ENCODE results near the gene PRIMA1.
"Not testable (repeated sequence)": the region's sequence is repeated elsewhere in the genome, so short reads cannot be mapped to it uniquely, and the experiment has no call there.

Gene PRIMA1, protein sequence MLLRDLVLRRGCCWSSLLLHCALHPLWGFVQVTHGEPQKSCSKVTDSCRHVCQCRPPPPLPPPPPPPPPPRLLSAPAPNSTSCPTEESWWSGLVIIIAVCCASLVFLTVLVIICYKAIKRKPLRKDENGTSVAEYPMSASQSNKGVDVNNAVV

DNA sequence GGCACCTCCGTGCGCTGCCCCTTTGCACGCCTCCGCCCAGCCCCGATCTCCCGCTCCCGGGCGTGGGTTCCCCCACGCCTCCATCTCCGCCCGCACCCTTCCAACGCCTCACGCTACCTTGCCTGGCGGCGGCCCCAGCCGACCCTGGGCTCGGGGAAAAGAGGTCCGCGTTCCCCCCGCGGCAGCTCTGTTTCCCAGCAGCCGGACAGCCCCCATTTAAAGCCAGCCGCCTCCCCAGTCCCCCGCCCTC lies at the start of gene PRIMA1:
TSS of gene PRIMA1 (minus strand) at position 193 of the 250 bp plus-strand sequence. CDS start 767 bp downstream, outside the sequence.
- no peak for DNase-seq (ENCODE audit: low spot score)

DNA sequence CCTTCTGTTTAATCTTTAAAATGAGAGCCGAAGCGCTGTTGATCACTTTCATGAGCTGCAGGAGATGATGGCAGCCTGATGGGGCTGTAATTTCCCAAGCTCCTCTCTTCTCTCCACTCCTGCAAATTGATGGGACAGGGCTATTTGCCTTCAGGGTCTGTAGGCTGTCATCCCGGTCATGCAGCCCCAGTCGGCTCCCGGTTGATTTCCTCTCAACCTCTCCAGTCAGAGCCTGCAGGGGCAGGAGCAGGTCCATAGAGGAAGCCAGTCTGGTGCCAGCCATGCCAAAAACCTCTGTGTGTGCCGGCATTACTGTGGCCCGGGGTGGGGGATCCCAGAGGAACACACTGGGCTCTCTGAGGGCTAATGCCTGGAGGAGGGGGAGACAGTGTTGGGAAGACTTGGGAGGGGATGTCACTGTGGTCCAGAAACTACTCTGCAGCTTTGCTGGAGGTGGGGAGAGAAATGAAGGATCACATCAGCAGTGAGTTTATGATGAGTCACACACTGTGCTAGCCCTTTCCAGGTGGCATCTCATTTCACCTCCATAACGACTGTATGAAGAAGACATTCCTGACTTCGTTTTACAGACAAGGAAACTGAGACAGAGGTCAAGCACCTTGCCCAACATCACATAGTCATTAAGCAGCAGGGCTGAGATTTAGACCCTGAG lies 46.5 kb upstream of the PRIMA1 start:
- DNase-seq (ENCODE audit: low spot score) = peak; percentile 10

DNA sequence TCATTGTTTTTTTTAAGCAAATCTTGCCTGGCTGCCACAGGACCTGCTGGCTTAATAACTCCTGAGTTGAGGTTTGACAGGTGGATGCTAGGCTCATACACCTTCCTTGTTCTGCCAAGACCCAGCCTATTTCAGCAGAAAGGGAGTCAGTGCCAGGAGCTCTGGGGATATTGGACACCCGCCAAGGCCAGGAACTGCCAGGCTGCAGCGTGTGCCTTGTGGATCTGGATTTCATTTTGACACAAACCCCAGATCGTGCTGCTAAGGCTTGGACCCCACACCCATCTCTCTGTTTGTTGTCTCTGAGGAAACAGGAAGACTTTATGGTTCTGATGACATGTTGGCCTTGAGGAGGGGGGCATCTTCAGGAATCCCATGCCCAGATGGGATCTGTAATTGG lies 44.4 kb upstream of the PRIMA1 start:
- no peak for DNase-seq (ENCODE audit: low spot score)

DNA sequence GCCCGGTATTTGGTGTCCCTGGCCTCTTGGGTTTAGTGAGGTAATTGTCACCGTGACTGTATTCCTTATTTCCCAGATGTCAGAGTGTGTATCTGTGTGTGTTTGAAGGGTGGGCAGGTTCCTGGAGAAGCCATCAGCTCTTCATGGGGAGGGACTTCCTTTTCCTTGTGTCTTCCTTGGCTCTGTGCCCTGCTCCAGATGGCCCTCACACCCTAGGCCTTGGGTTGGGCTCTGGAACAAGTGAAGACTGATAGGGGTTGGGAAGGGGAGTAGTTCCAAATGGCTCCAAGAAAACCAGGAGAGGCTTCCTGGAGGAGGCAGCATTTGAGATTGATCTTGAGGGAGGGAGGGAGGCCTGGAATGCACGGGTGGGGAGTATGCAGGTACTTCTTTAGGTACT lies 43.8 kb upstream of the PRIMA1 start:
- DNase-seq (ENCODE audit: low spot score) = no peak

DNA sequence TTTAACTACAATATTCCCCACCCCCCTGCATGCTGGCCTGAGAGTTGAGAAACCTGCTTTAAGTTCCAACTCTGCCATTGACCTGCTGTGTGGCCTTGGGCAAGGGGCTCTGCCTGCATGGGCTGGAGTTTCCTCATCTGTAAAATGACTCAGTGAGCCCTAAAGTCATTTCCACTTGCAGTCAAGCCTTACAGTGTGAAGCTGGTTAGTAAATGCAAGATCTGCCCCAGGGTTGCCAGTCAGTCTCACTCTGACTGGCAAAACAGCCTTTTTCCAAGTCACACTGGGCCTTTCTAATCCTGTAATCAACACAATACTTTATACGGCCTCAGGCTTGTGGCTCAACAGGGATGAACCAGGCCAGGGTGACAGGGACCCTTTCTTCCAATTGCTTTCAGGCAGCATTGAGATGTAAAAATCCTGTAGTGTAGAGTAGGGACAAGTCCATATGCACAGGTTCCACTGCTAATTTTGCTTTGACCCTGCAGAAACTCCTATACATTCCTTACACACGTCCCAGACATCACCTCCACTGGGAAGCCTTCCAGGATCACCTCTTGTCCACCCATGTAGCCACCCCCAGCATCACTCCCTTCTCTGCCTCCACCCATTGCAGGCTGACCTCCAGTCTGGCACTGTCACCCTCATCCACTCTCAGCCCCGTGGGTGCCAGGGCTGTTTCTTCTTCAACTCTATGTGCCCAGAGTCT lies 42.6 kb upstream of the PRIMA1 start:
- no peak for DNase-seq (ENCODE audit: low spot score)

DNA sequence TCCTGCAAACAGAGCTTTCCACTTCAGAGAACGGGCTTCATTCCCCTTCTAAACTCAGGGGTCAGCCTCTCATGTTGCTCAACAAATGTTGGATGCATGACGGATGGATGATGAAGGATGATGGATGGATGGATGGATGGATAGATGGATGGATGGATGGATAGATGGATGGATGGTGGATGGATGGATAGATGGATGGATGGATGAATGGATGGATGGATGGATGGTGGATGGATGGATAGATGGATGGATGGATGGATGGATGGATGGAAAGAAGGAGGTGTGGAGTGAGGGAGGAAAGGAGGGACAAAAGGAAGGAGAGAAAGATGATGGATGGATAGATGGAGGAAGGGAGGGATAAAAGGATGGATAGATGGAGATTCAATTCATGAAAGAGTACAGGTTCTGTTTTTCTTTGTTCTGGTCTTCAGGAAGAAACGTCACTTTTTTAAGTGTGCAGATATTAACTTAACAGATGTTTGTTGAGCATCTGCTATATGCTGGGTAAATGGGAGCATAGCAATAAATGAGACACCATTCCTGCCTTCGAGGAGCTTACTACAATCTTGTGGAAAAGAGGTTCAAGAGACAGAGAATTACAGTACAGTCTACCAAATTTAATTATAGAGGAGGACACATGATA lies 41.7 kb upstream of the PRIMA1 start:
- DNase-seq (ENCODE audit: low spot score) = no peak

DNA sequence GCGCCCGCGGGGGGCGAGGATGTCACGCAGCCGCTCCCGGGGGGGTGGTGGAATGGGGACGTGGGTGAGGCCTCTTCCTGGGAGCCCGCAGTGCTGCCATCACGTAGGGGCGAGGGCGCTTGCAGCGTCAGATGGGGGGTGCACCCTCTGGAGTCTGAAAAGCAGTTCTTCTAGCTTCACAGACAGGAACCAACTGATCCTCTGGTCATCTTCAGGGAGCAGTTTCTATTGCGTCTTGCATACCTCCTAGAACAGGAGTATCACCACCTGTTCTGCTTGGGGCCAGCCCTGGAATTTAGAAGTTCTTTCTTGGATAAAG lies 36.9 kb upstream of the PRIMA1 start:
- DNase-seq (ENCODE audit: low spot score) = no peak

DNA sequence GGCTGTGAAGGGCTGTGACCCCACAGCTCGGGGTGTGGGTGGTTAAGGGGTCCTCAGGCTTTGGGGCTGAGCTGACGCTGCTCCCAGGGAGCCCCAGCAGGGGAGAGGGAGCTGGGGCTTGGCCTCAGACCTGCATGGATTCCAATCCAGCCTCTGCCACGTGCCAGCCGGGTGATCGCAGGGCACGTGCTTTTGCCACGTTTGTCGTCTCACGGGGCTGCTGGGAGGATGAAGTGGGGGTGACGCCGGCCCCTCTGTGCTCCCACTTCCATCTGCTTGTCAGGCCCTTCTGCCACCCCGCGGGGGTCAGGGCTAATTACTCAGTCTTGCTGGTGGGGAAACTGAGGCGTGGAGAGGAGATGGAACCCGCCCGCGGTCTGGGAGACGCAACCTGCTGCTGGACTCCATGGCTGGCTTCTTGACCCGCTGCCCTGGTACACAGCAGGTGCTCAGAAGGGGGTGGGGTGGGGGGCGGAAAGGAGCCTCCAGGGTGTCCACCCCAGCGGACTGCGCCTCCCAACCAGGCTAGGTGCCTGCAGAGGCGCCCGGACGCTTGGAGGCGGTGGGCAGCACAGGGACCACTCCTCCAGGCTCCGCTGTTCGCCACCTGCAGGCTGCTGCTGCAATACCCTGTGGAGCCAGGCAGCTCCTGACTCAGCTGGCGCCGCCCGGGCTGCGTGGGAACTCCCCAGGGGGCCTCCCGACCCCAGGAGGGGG lies 36.4 kb upstream of the PRIMA1 start:
- DNase-seq (ENCODE audit: low spot score) = no peak

DNA sequence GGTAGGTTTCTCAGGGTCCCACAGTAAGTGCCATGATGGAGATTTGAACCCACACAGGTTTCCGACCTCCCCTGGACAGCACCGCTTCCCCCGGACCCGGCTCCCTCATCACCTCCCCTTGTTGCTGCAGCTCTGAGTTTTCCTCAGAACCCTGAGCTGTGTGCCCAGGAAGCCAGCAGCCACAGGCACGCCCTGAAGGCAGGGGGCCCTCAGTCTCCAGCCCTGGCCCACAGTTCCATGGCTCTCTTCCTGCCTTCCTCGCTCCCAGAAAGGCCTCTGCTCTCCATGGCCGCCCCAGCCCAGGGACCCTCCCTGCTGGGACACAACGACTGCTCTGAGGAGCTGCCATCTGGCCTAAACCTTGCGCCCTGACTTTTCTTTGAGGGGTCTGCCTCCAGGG lies 35.8 kb upstream of the PRIMA1 start:
- DNase-seq (ENCODE audit: low spot score) = no peak

DNA sequence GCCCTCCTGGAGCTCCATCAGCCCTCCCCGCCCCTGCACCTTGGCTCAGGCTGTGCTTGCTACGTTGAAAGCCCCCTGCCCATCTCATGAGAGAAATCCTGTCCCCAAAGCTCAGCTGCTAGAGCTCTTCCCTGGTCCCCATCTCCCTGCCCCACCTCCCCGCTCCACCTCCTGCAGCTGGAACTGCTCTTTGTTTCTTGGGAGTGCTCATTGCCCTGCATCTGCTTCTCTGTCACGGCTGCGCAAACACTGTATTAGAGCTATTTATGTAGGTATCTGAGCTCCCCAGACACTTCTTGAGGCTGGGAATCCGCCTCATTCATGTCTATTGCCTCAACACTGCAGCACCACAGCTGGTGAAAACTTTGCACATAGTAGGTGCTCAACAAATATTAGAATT lies 32.8 kb upstream of the PRIMA1 start:
- no peak for DNase-seq (ENCODE audit: low spot score)

DNA sequence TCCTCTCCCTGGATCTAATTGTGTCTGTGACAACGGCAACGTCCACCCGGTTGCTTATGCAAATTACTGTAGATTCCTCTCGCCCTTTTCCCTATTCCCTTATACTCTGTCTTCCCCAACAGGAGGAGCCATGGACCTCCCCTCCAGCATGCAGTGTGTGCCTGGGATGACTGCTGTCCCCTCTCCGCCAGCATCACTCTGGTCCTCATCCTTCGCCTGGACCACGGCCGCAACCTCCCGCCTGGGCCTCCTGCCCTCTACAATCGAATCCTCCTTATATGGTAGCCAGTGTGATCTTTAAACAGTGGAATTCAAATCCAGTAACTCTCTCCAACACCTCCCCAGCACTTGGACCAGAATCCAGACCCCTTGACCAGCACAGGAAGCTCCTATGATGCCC lies 30.6 kb upstream of the PRIMA1 start:
- no peak for DNase-seq (ENCODE audit: low spot score)

DNA sequence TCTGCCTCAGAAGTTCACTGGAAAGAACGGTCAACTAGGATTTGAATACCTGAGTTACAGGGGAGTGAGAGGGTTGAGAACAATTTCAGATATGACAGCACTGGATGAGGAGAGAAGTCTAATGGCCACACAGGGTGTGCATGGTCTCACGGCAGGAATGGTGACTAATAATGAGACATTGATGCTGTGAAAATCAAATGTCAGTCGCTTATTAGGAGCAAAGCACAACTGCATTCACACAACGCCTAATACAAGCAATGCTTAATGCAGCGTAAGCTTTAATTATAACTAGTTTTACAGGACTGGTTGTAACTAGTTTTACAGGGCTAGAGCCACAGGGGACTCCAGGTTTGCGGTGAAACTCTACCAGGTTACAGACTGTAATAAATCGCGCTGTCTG lies 23.4 kb upstream of the PRIMA1 start:
- no peak for DNase-seq (ENCODE audit: low spot score)

DNA sequence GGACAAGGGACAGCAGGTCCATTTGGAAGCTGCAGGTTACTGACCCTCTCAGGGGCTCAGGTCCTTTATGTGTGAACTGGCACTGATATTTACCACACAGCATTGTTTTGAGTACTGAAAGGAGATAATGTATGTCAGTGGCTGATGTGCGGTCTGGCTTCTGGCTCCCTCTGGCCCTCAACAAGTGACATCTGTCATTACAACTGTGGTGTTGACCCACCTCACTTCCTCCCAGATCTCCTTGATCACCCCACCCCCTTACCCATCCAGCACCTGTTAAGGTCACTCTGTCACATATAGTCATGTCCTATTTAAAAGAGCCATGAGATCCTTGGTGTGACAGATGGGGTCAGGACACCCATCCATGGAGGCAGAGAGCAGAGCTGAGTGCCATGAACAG lies 22.7 kb upstream of the PRIMA1 start:
- no peak for DNase-seq (ENCODE audit: low spot score)

DNA sequence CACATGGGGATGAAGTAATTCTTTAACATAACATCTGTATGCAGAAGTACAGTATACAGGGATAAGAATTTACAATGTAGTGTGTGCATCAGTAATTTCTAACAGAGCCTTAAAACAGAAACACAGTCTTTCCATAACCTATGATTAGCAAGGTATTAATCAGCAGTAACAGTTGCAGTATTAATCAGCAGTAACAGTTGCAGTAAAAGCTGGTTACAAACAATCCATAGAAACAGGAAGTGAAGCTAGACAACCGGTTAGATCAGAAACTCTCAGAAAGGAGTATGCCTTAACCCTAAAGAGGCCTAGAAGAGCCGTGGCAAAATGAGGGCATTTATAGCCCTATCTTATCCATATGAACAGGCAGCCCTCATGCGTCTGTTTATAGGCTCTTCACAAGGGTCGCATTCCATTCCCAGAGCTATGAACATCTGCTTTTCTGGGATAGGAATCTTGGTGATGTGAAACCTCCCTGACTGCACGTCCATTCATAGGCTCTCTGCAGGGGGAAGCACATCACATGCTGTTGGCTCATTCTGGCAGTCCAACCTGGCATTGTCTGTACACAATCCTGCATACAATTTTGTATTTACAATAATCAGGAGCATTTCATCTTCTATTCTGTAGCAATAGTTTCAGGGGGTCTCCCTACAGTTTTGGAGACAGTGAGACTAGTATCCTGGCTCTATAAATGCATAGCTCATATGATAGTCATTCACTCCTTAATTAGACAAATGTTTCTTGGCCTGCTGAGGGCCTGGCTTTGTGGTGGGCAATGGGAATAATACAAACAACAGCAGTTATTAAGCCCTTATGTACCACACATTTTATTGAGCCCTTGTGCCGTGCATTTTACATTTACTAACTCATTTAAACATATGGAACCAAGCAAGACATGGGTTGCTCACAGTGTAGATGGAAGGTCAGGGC lies 21.5 kb upstream of the PRIMA1 start:
- not testable (repeated sequence) for DNase-seq (ENCODE audit: low spot score)

DNA sequence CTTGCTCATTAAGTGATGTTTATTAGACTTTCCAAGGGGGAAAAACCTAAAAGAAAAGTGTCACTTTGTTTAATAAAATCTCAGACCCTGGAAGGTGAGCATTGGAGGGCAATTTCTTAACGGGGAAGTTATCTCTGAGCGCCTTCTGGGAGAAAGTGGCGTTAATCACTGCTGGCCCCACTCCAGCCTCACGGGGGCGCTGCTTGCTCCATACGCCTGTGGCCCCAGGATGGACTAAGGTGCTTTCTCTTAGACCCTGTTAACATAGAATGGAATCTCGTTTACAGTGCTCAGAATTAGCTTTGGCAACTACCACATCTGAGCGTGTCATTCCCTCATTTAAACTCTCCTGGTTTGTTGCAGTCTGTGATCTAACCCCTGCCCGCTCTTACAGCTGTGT lies 16.4 kb upstream of the PRIMA1 start:
- no peak for DNase-seq (ENCODE audit: low spot score)

DNA sequence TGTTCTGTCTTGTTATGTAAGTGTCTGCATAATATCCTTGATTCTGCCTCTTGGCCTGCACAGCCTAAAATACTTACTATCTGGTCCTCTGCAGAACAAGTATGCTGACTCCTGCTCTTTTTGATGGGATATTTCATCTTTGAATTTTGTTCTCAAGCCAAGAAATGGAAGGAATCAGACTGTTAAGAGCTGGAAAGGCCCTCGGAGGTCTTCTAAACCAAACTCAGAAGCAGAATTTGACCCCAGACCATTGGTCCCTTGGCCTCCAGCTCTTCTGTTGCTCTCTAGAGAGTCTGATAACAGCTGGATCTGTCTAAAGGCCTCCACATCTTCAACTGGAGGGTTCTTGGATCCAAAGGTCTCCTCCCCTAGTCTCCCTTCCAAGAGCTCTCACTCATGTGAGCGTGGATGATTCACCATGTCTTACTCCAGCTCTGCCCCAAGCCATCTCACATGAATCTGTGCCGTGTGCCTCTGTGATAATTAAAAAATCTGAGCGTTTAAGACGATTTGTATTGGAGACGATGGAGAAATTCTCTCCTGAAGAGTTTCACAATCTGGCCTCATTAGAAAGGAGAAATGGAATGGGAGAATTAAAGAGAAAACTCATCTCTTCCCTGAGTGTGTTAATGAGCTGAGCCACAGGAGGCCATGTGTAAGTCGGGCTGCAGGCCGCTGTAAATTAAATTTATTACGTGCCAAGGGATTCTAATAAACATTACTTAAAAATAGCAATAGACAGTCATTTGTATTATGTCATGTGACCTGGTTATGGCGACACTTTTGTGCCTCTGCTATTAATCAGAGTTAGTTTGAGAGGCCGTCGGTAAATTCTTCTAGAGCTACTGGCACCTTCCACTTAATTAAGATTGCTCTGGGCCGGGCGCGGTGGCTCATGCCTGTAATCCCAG lies 15.4 kb upstream of the PRIMA1 start:
- DNase-seq (ENCODE audit: low spot score) = no peak

DNA sequence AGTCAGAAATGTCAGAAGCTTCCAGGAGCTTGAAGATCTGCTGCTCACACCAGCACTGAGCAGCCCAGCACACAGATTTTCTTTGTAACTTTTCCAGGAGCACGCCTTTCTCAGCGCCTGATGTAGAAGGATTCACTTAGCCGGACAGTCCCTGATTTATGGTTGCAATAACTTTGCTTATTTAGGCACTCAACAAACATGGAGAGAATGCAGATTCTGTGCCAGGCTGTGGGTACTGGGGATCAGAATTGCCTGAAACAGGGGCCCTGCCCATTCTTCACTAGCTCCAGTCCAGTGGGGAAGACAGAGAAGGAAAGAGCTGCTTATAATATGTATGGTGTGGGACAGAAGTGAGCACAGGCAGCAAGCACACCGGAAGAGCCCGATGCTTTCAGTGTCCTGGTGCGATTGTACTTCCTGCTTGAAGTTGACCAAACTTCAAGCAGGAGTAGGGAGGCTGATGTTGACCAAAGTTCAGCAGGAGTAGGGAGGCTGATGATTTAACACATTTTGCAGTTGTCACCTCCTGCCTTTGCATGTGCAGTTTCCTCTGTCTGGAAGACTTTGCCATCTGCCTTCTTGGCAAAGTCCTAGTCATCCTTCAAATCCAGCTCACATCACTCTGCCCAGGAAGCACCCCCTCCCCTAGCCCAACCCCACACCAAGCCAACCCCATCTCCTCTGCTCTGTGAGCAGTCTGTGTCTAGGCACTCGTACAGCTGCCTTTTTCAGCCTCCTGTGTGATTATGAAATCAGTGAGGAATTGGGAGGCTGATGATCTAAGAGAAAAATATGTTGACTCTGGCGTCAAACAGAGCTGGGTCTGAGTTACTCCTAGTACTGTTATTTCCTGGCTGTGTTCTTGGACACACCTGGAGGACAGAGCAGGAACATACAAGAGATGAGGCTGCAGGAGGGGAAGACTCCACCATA lies 12.0 kb upstream of the PRIMA1 start:
- DNase-seq (ENCODE audit: low spot score) = peak; percentile 2

DNA sequence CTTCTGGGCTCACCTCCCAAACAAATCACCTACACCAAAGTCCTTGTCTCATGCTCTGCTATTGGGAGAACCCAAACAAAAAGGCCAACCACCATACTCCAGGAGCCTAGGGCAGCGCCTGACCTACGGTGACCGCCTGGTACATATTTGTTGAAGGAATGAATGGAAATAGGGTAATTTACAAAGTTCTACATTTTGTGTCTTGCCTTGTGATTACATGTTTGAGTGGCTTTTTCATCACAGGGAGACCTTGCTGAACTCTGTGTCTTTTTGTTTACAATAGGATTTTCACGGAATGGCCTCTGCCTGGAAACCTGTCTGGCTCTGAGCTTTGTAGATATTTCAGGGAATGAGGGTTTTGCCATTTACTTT lies 11.3 kb upstream of the PRIMA1 start:
- no peak for DNase-seq (ENCODE audit: low spot score)

DNA sequence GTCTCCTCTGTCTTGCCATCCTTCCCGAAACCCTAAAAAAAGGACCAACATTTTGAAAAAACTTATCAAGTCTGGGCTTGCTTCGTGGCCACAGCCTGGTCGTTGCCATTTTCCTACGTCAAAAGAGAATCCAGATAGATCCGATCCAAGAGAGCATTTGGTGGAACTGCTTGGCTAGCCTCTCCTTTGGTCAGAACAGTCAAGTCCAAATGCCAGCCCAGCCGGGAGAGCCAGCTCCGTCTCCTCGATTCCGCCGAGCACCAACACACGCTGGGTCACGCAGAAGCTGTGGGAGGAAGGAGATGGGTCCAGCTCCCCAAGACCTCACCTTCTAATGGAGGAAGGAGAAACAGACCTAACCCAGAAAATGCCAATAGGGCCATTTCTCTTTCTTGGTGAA lies 9.3 kb upstream of the PRIMA1 start:
- no peak for DNase-seq (ENCODE audit: low spot score)

DNA sequence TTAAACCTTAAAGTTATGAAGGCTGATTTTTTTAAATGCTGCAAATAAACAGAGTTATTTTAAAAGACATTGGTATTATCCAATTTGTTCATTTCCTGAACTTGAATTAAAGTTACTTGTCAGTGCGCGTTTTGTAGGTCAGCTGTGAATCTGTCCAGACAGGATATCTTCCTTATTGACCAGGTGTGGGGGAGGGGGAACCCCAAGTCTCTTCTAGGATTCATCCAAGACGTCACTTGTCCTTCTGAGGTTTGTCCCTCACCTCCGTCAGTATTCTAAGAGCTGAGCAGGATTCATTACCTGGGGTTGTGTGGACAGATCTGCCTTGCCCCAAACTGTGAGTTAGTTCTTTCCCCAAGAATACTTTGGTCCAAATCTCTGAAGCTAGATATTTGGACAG lies 8.8 kb upstream of the PRIMA1 start:
- DNase-seq (ENCODE audit: low spot score) = no peak
